Motor neuron (in vitro differentiated cells): ENCODE data around the gene ATXN3L. TPM values are rescaled to one million over a fixed set of nuclear protein-coding genes. Genes with fewer than 3 reads are reported as not detected.
"Not testable (repeated sequence)": the region's sequence is repeated elsewhere in the genome, so short reads cannot be mapped to it uniquely, and the experiment has no call there.

Source experiments
- ATAC-seq, 8 experiments: fragments of 200-7000 bp; cut with Tn5 transposase; replicated peaks in 6 of 8; 2 replicates each; pipeline ENCODE4 v1.8.0; 2021; ENCODE audit warnings: mild to moderate bottlenecking in 8 of 8, moderate library complexity in 8 of 8
- H3K27ac ChIP-seq, 2 donors: fragments of 250-450 bp; sonication (Bioruptor Pico); 2 replicates each; pipeline ENCODE4 v1.9.0; 2021; ENCODE audit warnings: antibody characterized with exemption in 2 of 2, mild to moderate bottlenecking in 2 of 2, moderate library complexity in 1 of 2
- H3K4me1 ChIP-seq, 2 donors: fragments of 250-450 bp; sonication (Bioruptor Pico); replicated peaks in 1 of 2; 2 replicates each; pipeline ENCODE4 v1.6.1; 2021; ENCODE audit warnings: antibody characterized with exemption in 2 of 2, mild to moderate bottlenecking in 2 of 2, moderate library complexity in 1 of 2
- H3K4me3 ChIP-seq, 5 donors: fragments of 250-450 bp; sonication (Bioruptor Pico); 2 replicates each; pipeline ENCODE4 v1.9.0; 2021; ENCODE audit warnings: antibody characterized with exemption in 5 of 5, mild to moderate bottlenecking in 5 of 5, moderate library complexity in 4 of 5
- WGBS, 10 experiments: fragments of 450-650 bp; shearing (Covaris generic); methylation state at CpG; one replicate each; pipeline ENCODE4 v1.0.0; 2022; 5-methylcytosine and 5-hydroxymethylcytosine counted together
- in situ Hi-C, 9 experiments: fragments of 400-800 bp; cut with MboI; loops; one replicate each; pipeline ENCODE4 v1.15.0; 2021; ENCODE audit warnings: low sequenced_read_pairs in 9 of 9, low pct_unique_long_range_greater_than_20kb in 2 of 9; ENCODE audit not compliant: unreplicated experiment in 9 of 9
- total RNA-seq, 8 experiments: library from RNA; unstranded; fragments of 300-600 nt; gene quantifications; 2 replicates each; pipeline versions ENCODE4 v1.2.3 to v1.2.4, GENCODE V29; 2022

Gene ATXN3L
- total RNA-seq, 8 experiments from 2014 or later, result 0.42 TPM; not detected in 7

- no peak overlapping the region for H3K27ac ChIP-seq
- H3K4me3 ChIP-seq, result no peak overlapping the region
- no peak for ATAC-seq
- in situ Hi-C loops, result no loop called here
- peaks cover 0 to 8% of the 10 kb centered on the region in 2 donors for H3K4me1 ChIP-seq
- 14 to 80% (median 64%) methylated on average over 1 to 10 of the region's 10 CpGs; no CpG with 5 or more reads in 7 of the 10 experiments for WGBS, 10 experiments
These were observed 20.4 kb upstream of the ATXN3L start for GRCh38 chrX:13340182-13340791.

- no peak for ATAC-seq
- H3K27ac ChIP-seq, result no peak overlapping the region
- peaks cover 0 to 3% of the 10 kb centered on the region in 2 donors for H3K4me1 ChIP-seq
- WGBS, 10 experiments, result 40 to 100% (median 83%) methylated on average over 1 to 2 of the region's 3 CpGs; no CpG with 5 or more reads in 7 of the 10 experiments
- in situ Hi-C loops, result no loop called here
- H3K4me3 ChIP-seq, result no peak overlapping the region
These were observed 19.8 kb upstream of the ATXN3L start for GRCh38 chrX:13339607-13340006.

GRCh38 chrX:13338996-13339515, 19.2 kb upstream of the ATXN3L start:
- no peak for ATAC-seq

GRCh38 chrX:13334491-13334890, 14.6 kb upstream of the ATXN3L start:
- no peaks in the 10 kb centered on the region for H3K4me1 ChIP-seq
- H3K4me3 ChIP-seq, result no peak overlapping the region
- H3K27ac ChIP-seq, result no peak overlapping the region
- no peak for ATAC-seq
- in situ Hi-C loops, result no loop called here
- 67 to 90% (median 85%) methylated on average over 1 to 6 of the region's 6 CpGs; no CpG with 5 or more reads in 7 of the 10 experiments for WGBS, 10 experiments

More at GRCh38 chrX:13338996-13339515, 19.2 kb upstream of the ATXN3L start:
- Histone ChIP-seq H3K4me3 (no peak overlapping the region), H3K4me1 (peaks cover 0 to 3% of the 10 kb centered on the region in 2 donors), H3K27ac (no peak overlapping the region)
- WGBS, 10 experiments, result 20 to 100% (median 71%) methylated on average over 1 to 3 of the region's 3 CpGs; no CpG with 5 or more reads in 5 of the 10 experiments
- in situ Hi-C loops, result no loop called here

- 83 to 88% methylated on average over 2 of the region's 2 CpGs; no CpG with 5 or more reads in 8 of the 10 experiments for WGBS, 10 experiments
- in situ Hi-C loops, result no loop called here
- H3K27ac ChIP-seq, result no peak overlapping the region
- H3K4me3 ChIP-seq, result no peak overlapping the region
- no peak for ATAC-seq
- H3K4me1 ChIP-seq, result no peaks in the 10 kb centered on the region
These were observed 10.6 kb upstream of the ATXN3L start for GRCh38 chrX:13330446-13330845.

GRCh38 chrX:13327666-13328065, 7.8 kb upstream of the ATXN3L start:
- Histone ChIP-seq H3K4me1 (no peaks in the 10 kb centered on the region), H3K4me3 (no peak overlapping the region), H3K27ac (no peak overlapping the region)
- 41 to 100% (median 97%) methylated on average over 1 to 8 of the region's 8 CpGs; no CpG with 5 or more reads in 4 of the 10 experiments for WGBS, 10 experiments
- no peak for ATAC-seq
- in situ Hi-C loops, result no loop called here

- in situ Hi-C loops, result no loop called here
- H3K27ac ChIP-seq, result no peak overlapping the region
- 50 to 100% methylated on average over 1 of the region's 1 CpG; no CpG with 5 or more reads in 8 of the 10 experiments for WGBS, 10 experiments
- H3K4me3 ChIP-seq, result no peak overlapping the region
- ATAC-seq, result no peak
- no peaks in the 10 kb centered on the region for H3K4me1 ChIP-seq
These were observed 3.4 kb upstream of the ATXN3L start for GRCh38 chrX:13323241-13323640.

GRCh38 chrX:13317366-13317765, 2.5 kb downstream of the ATXN3L start:
- ATAC-seq, result no peak
- H3K4me3 ChIP-seq, result no peak overlapping the region
- WGBS, 10 experiments, result 42 to 100% (median 100%) methylated on average over 1 to 6 of the region's 6 CpGs; no CpG with 5 or more reads in 2 of the 10 experiments
- no peaks in the 10 kb centered on the region for H3K4me1 ChIP-seq
- H3K27ac ChIP-seq, result no peak overlapping the region
- in situ Hi-C loops, result no loop called here

GRCh38 chrX:13311560-13311959, 8.3 kb downstream of the ATXN3L start:
- in situ Hi-C loops, result no loop called here
- WGBS, 10 experiments, result 88 to 100% (median 92%) methylated on average over 1 to 6 of the region's 6 CpGs; no CpG with 5 or more reads in 7 of the 10 experiments
- ATAC-seq, result no peak
- H3K27ac ChIP-seq, result no peak overlapping the region
- no peak overlapping the region for H3K4me3 ChIP-seq
- no peaks in the 10 kb centered on the region for H3K4me1 ChIP-seq

GRCh38 chrX:13309631-13310030, 10.2 kb downstream of the ATXN3L start:
- in situ Hi-C loops, result no loop called here
- no peaks in the 10 kb centered on the region for H3K4me1 ChIP-seq
- no peak overlapping the region for H3K4me3 ChIP-seq
- no peak for ATAC-seq
- H3K27ac ChIP-seq, result no peak overlapping the region
- 10 to 94% (median 29%) methylated on average over 1 to 2 of the region's 3 CpGs; no CpG with 5 or more reads in 6 of the 10 experiments for WGBS, 10 experiments

- H3K4me3 ChIP-seq, result no peak overlapping the region
- in situ Hi-C loops, result no loop called here
- ATAC-seq, result no peak
- no peaks in the 10 kb centered on the region for H3K4me1 ChIP-seq
- 29 to 100% (median 89%) methylated on average over 2 of the region's 2 CpGs; no CpG with 5 or more reads in 6 of the 10 experiments for WGBS, 10 experiments
- H3K27ac ChIP-seq, result no peak overlapping the region
These were observed 12.8 kb downstream of the ATXN3L start for GRCh38 chrX:13307041-13307440.

- WGBS, 10 experiments, result 80 to 90% methylated on average over 1 to 2 of the region's 2 CpGs; no CpG with 5 or more reads in 8 of the 10 experiments
- Histone ChIP-seq H3K27ac (no peak overlapping the region), H3K4me3 (no peak overlapping the region), H3K4me1 (no peaks in the 10 kb centered on the region)
- ATAC-seq, result no peak
- in situ Hi-C loops, result no loop called here
These were observed 14.7 kb downstream of the ATXN3L start for GRCh38 chrX:13305108-13305507.

GRCh38 chrX:13304052-13304451, 15.8 kb downstream of the ATXN3L start:
- in situ Hi-C loops, result no loop called here
- no peak for ATAC-seq

GRCh38 chrX:13303248-13303647, 16.6 kb downstream of the ATXN3L start:
- H3K4me1 ChIP-seq, ATAC-seq, in situ Hi-C loops, H3K27ac ChIP-seq, H3K4me3 ChIP-seq: not testable (repeated sequence)
- WGBS, 10 experiments, result 40 to 100% (median 81%) methylated on average over 1 of the region's 2 CpGs; no CpG with 5 or more reads in 6 of the 10 experiments

More at GRCh38 chrX:13304052-13304451, 15.8 kb downstream of the ATXN3L start:
- Histone ChIP-seq H3K4me3 (no peak overlapping the region), H3K4me1 (peaks cover 0 to 3% of the 10 kb centered on the region in 2 donors), H3K27ac (no peak overlapping the region)
- 40 to 88% methylated on average over 2 to 3 of the region's 3 CpGs; no CpG with 5 or more reads in 8 of the 10 experiments for WGBS, 10 experiments
